Stimulated activated CD4-positive, alpha-beta T cell treated with anti-CD3 and anti-CD28 coated beads, Interleukin-4, amount 100 ng/mL, for 1 hour (primary cell): ENCODE measurements around the gene OMP.

Experiments
- DNase-seq: peaks from one replicate; pipeline ENCODE4 v3.0.0-alpha.2; 2020

The OMP gene

GRCh38 chr11:77125695-77126094, 23.1 kb downstream of the OMP start:
- no peak for DNase-seq

GRCh38 chr11:77126156-77126775, 23.6 kb downstream of the OMP start:
- no peak for DNase-seq

- DNase-seq = no peak
Observed at GRCh38 chr11:77126861-77127234, 24.2 kb downstream of the OMP start.

- DNase-seq = peak; percentile 65
Observed at GRCh38 chr11:77127235-77127911, 24.7 kb downstream of the OMP start.

GRCh38 chr11:77127920-77128691, 25.5 kb downstream of the OMP start, which contains the start of gene MYO7A:
Gene MYO7A, plus strand, starts transcription at chr11:77128246. Its CDS starts 2,389 bp downstream, at chr11:77130635.
- DNase-seq = no peak

- DNase-seq = no peak
Observed at GRCh38 chr11:77129069-77129841, 26.6 kb downstream of the OMP start.

- DNase-seq = no peak
Observed at GRCh38 chr11:77129842-77130756, 27.5 kb downstream of the OMP start.

GRCh38 chr11:77130763-77131513, 28.3 kb downstream of the OMP start:
- no peak for DNase-seq

- DNase-seq = no peak
Observed at GRCh38 chr11:77131560-77131959, 28.9 kb downstream of the OMP start.

GRCh38 chr11:77135069-77135468, 32.4 kb downstream of the OMP start:
- DNase-seq = no peak

- no peak for DNase-seq
Observed at GRCh38 chr11:77136074-77136473, 33.4 kb downstream of the OMP start.

GRCh38 chr11:77136784-77137420, 34.3 kb downstream of the OMP start:
- no peak for DNase-seq

- no peak for DNase-seq
Observed at GRCh38 chr11:77137421-77137820, 34.8 kb downstream of the OMP start.

- no peak for DNase-seq
Observed at GRCh38 chr11:77138106-77138649, 35.5 kb downstream of the OMP start.

- no peak for DNase-seq
Observed at GRCh38 chr11:77139201-77139600, 36.6 kb downstream of the OMP start.

- DNase-seq = no peak
Observed at GRCh38 chr11:77140231-77140851, 37.7 kb downstream of the OMP start.

GRCh38 chr11:77141034-77141433, 38.4 kb downstream of the OMP start:
- DNase-seq = no peak

- no peak for DNase-seq
Observed at GRCh38 chr11:77141475-77141874, 38.8 kb downstream of the OMP start.

GRCh38 chr11:77142091-77142975, 39.7 kb downstream of the OMP start:
- DNase-seq = no peak
